Neuron (in vitro differentiated cells): ENCODE measurements around the gene KRT25.

Source experiments
- H2AFZ ChIP-seq: one replicate; pipeline ENCODE4 v1.6.1; 2013; ENCODE audit warnings: low read depth, mild to moderate bottlenecking, inconsistent platforms, low read length, moderate library complexity
- H3K27me3 ChIP-seq: one replicate; pipeline ENCODE4 v1.6.1; 2013; ENCODE audit warnings: low read length; ENCODE audit not compliant: insufficient read depth
- H3K36me3 ChIP-seq: one replicate; pipeline ENCODE4 v1.6.1; 2013; ENCODE audit warnings: low read length; ENCODE audit not compliant: insufficient read depth
- H3K4me1 ChIP-seq: one replicate; pipeline ENCODE4 v1.6.1; 2013; ENCODE audit warnings: low read length; ENCODE audit not compliant: insufficient read depth
- H3K4me3 ChIP-seq: 2 replicates; pipeline ENCODE4 v1.5.1; 2013; ENCODE audit warnings: mild to moderate bottlenecking, low read length, moderate library complexity
- H3K9me3 ChIP-seq: one replicate; pipeline ENCODE4 v1.6.1; 2013; ENCODE audit warnings: low read length

KRT25 gene, protein sequence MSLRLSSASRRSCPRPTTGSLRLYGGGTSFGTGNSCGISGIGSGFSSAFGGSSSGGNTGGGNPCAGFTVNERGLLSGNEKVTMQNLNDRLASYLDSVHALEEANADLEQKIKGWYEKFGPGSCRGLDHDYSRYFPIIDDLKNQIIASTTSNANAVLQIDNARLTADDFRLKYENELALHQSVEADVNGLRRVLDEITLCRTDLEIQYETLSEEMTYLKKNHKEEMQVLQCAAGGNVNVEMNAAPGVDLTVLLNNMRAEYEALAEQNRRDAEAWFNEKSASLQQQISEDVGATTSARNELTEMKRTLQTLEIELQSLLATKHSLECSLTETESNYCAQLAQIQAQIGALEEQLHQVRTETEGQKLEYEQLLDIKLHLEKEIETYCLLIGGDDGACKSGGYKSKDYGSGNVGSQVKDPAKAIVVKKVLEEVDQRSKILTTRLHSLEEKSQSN

DNA sequence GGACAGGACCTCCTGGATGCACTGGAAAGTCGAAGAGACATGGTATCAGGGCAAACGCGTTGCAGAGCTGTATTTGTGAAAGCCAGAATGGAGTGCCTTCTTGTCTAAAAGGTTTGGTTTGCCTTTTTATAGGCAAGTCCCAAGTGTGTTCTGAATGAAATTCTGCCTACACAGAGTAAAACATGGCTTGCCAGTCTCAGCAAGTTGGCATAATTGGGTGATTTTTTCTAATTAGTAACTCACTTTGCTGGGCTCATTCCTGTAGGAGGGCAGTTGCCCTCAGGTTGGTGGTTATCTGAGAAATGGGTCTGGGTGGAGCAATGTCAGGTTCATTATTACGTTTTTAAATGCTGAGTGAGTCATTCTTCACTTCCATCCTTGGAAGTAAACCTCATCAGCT lies at the start of gene KRT25:
Gene KRT25, minus strand, starts transcription at position 101 of the 400 bp plus-strand sequence. Its CDS starts 60 bp downstream, at position 41.
- H3K27me3 ChIP-seq, result peaks cover 2% of the 10 kb centered on the region
- no peak within 1 kb of the TSS for H2AFZ ChIP-seq
- no peak within 1 kb of the TSS for H3K4me3 ChIP-seq
- H3K9me3 ChIP-seq, result peaks cover 2% of the 10 kb centered on the region
- H3K36me3 ChIP-seq, result no peaks in the 10 kb centered on the region
- no peaks in the 10 kb centered on the region for H3K4me1 ChIP-seq

- peaks cover 37% of the 10 kb centered on the region for H3K27me3 ChIP-seq
- no peak overlapping the region for H3K4me3 ChIP-seq
These were observed 48.5 kb upstream of the KRT25 start for GRCh38 chr17:40803617-40804082.

DNA sequence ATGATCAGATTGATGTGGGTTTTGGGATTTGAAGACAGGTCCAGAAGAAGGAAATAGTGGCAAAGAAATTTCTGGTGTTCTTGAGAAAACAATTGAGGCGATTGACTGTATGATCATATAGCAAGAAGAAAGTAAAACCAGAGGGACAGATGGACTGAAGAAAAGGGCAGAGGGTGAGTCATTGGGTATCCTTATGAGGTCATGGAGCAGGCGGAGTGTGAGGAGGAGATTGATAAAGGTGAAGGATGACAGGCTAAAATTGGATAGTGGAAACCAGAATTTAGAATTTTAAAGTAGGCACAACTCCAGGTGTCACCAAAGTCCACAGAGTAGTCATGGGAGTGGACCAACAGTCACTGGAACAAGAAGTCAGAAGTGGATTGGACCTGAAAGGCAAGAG lies 46.0 kb upstream of the KRT25 start:
- peaks cover 37% of the 10 kb centered on the region for H3K27me3 ChIP-seq
- H3K4me1 ChIP-seq, result no peaks in the 10 kb centered on the region
- no peaks in the 10 kb centered on the region for H3K9me3 ChIP-seq
- no peaks in the 10 kb centered on the region for H3K36me3 ChIP-seq
- H2AFZ ChIP-seq, result no peak overlapping the region
- no peak overlapping the region for H3K4me3 ChIP-seq

More at GRCh38 chr17:40803617-40804082, 48.5 kb upstream of the KRT25 start:
- Histone ChIP-seq H2AFZ (no peak overlapping the region), H3K36me3 (no peaks in the 10 kb centered on the region), H3K9me3 (no peaks in the 10 kb centered on the region), H3K4me1 (no peaks in the 10 kb centered on the region)

GRCh38 chr17:40800381-40800780 lies 45.2 kb upstream of the KRT25 start:
- H3K36me3 ChIP-seq, result no peaks in the 10 kb centered on the region
- H3K27me3 ChIP-seq, result peaks cover 36% of the 10 kb centered on the region
- H3K4me1 ChIP-seq, result no peaks in the 10 kb centered on the region
- H3K4me3 ChIP-seq, result no peak overlapping the region
- no peak overlapping the region for H2AFZ ChIP-seq
- no peaks in the 10 kb centered on the region for H3K9me3 ChIP-seq

DNA sequence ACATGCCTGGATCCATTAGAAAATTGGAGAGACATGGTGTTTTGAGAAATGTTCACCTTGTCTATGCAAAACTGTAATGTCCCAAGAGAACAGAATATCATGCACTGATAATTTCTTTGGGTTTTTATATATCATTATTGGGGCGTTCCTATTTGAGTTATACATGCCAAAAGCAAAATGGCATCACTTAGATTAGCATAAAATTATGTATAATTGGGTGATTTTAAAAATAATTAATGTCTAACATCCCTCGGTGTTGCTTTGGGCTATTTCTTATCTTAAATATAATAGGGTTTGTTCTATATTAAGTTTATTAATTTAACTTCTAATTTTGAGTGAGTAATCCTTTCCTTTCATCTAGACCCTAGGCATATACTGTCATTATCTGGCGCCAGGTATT lies 44.7 kb upstream of the KRT25 start, which contains the start of gene KRT28:
Gene KRT28, minus strand, starts transcription at position 101 of the 400 bp plus-strand sequence. Its CDS starts 66 bp downstream, at position 35.
- Histone ChIP-seq H3K4me3 (no peak within 1 kb of the TSS), H3K4me1 (no peaks in the 10 kb centered on the region), H3K36me3 (no peaks in the 10 kb centered on the region), H2AFZ (no peak within 1 kb of the TSS), H3K9me3 (no peaks in the 10 kb centered on the region), H3K27me3 (peaks cover 35% of the 10 kb centered on the region)

DNA sequence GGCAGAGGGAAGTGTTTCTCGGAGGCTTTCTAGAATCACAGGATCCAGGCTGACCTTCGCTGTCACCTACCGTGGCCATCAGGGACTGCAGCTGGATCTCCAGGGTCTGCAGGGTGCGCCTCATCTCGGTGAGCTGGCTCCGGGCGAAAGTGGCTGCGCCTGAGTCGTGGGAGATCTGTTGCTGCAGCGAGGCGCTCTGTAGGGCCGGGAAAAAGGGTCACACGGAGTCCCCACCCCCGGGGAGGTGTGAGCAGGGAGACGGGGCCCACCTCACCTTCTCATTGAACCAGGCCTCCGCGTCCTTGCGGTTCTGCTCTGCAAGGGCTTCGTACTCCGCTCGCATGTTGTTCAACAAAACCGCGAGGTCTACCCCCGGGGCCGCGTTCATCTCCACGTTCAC lies 41.7 kb upstream of the KRT25 start:
- no peak overlapping the region for H3K4me3 ChIP-seq
- H2AFZ ChIP-seq, result no peak overlapping the region
- H3K4me1 ChIP-seq, result no peaks in the 10 kb centered on the region
- peaks cover 47% of the 10 kb centered on the region for H3K27me3 ChIP-seq
- no peaks in the 10 kb centered on the region for H3K36me3 ChIP-seq
- no peaks in the 10 kb centered on the region for H3K9me3 ChIP-seq

- Histone ChIP-seq H2AFZ (no peak overlapping the region), H3K4me3 (no peak overlapping the region), H3K27me3 (peaks cover 38% of the 10 kb centered on the region), H3K4me1 (no peaks in the 10 kb centered on the region), H3K36me3 (no peaks in the 10 kb centered on the region), H3K9me3 (no peaks in the 10 kb centered on the region)
These were observed 40.0 kb upstream of the KRT25 start for GRCh38 chr17:40795019-40795667.

GRCh38 chr17:40794466-40794865 lies 39.3 kb upstream of the KRT25 start:
- H3K36me3 ChIP-seq, result no peaks in the 10 kb centered on the region
- peaks cover 38% of the 10 kb centered on the region for H3K27me3 ChIP-seq

GRCh38 chr17:40793832-40794231 lies 38.7 kb upstream of the KRT25 start:
- peaks cover 40% of the 10 kb centered on the region for H3K27me3 ChIP-seq

More at GRCh38 chr17:40794466-40794865, 39.3 kb upstream of the KRT25 start:
- Histone ChIP-seq H3K4me1 (no peaks in the 10 kb centered on the region), H2AFZ (no peak overlapping the region), H3K9me3 (no peaks in the 10 kb centered on the region), H3K4me3 (no peak overlapping the region)

DNA sequence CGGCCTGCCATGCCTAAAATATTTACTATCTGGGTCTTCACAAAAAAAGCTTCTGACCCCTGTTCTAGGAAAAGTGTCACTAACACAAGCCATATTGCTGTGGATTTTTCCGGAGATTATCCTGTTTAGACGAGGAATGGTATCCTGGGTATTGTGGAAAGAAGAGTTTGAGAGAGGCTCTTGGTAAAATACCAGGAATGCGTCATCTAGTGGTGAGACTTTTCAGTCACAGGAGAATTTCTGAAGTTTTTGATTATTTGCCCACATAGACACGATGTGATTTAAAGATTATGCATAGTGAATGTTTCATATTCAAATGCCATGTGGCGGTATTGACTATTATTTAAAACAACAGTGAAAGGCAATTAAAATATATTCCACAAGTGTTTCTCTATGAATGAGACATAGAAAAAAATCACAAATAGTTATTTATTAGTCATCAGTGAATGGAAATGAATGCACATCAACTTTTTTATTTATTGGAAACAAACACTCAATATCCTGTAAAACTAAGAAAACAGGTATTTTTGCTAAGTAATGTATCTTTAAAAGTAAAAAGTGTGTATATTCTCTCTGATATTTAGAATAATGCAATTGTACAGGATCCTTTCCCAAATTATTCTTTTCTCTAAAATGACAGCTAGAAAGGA lies 36.8 kb upstream of the KRT25 start:
- H3K9me3 ChIP-seq, result no peaks in the 10 kb centered on the region
- H3K27me3 ChIP-seq, result peaks cover 40% of the 10 kb centered on the region
- H3K4me3 ChIP-seq, result no peak overlapping the region
- H2AFZ ChIP-seq, result no peak overlapping the region
- H3K36me3 ChIP-seq, result no peaks in the 10 kb centered on the region
- no peaks in the 10 kb centered on the region for H3K4me1 ChIP-seq

More at GRCh38 chr17:40793832-40794231, 38.7 kb upstream of the KRT25 start:
- no peaks in the 10 kb centered on the region for H3K4me1 ChIP-seq
- H3K4me3 ChIP-seq, result no peak overlapping the region
- H3K36me3 ChIP-seq, result no peaks in the 10 kb centered on the region
- H3K9me3 ChIP-seq, result no peaks in the 10 kb centered on the region
- no peak overlapping the region for H2AFZ ChIP-seq

DNA sequence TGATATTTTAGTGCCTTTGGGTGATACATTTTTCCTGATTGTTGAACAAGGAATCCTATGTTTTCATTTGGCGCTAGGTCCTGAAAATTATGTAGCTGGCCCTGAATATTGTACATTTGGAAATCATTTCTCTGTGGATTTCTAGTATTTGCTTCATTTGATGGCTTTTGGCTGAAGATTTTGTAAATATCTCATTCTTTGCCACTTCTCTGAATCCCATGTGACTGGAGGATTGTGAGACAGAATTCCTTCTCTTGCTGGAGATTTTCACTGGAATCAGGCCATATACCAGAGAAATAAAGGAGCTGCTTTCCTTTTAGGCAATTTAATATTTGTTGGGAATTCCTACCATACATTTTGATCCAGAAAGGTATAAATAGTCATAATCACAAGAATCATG lies 36.0 kb upstream of the KRT25 start:
- Histone ChIP-seq H3K4me1 (no peaks in the 10 kb centered on the region), H2AFZ (no peak overlapping the region), H3K4me3 (no peak overlapping the region), H3K27me3 (peaks cover 32% of the 10 kb centered on the region), H3K36me3 (no peaks in the 10 kb centered on the region), H3K9me3 (no peaks in the 10 kb centered on the region)

DNA sequence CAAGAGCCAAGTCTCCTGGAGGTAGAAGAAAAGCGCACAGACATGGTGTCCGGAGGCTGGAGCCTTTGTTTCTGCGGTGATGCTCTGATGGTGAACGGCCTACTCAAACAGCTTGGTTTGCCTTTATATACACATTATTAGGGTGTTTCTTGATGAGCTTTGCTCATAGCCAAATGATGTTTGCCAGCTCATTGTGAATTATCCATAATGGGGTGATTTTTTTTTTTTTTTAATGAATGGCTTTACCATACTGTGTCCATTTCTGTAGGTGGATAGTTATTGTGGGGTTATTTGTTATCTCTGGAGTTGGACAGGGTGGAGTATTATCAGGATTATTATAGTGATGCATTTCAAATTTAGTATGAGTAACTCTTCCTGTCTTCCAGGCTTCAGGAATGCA lies 27.3 kb upstream of the KRT25 start, which contains the start of gene KRT27:
Gene KRT27, minus strand, starts transcription at position 101 of the 400 bp plus-strand sequence. Its CDS starts 57 bp downstream, at position 44.
- no peaks in the 10 kb centered on the region for H3K4me1 ChIP-seq
- H3K27me3 ChIP-seq, result peaks cover 9% of the 10 kb centered on the region
- H3K9me3 ChIP-seq, result no peaks in the 10 kb centered on the region
- no peak within 1 kb of the TSS for H3K4me3 ChIP-seq
- H2AFZ ChIP-seq, result no peak within 1 kb of the TSS
- H3K36me3 ChIP-seq, result no peaks in the 10 kb centered on the region
